Measurements from ENCODE around the gene HKDC1. TPM values are rescaled to one million over a fixed set of nuclear protein-coding genes. Genes with fewer than 3 reads are reported as not detected.
"Not testable (repeated sequence)": the region's sequence is repeated elsewhere in the genome, so short reads cannot be mapped to it uniquely, and the experiment has no call there.

The HKDC1 gene
- total RNA-seq, 4 donors from 2014 or later: 0.06 to 1.5 (median 0.17) TPM; not detected in 1

DNA sequence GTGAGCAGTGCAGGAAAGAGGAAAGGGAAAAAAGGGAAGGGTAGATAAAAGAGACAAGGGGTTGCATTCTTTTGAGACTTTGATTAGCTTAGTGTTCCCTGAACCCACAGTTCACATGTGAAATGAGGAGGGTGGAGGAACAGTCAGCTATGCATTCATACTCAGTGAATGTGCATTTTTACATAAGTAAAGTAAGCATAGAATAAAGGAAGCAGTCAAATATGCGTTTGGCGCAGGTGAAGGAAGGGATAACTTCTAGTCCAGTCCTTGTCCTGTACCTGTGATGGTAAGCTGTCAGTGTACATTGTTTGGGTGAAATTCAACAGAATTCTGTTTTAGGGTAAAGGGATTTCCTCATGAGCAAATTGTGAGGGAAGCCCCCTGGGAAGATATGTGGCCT, 86.3 kb downstream of the HKDC1 start:
- WGBS: 100% methylated on average over 2 of the region's 2 CpGs
- Histone ChIP-seq H3K9me3 (no peaks in the 10 kb centered on the region), H3K36me3 (no peaks in the 10 kb centered on the region), H3K4me3 (no peak overlapping the region), H3K27ac (replicated peaks in 1 of 4) (no peak overlapping the region), H3K27me3 (no peaks in the 10 kb centered on the region), H3K4me1 (peaks cover 0 to 1% (median 0%) of the 10 kb centered on the region in 4 donors)
- DNase-seq (ENCODE audit: extremely low spot score): no peak
- TF ChIP-seq POLR2A (IDR thresholded peaks at IDR 0.05; ENCODE audit: low read depth): no peak
- no peak for TF ChIP-seq POLR2AphosphoS5 (IDR thresholded peaks at IDR 0.05)
- TF ChIP-seq, protein P1, sequence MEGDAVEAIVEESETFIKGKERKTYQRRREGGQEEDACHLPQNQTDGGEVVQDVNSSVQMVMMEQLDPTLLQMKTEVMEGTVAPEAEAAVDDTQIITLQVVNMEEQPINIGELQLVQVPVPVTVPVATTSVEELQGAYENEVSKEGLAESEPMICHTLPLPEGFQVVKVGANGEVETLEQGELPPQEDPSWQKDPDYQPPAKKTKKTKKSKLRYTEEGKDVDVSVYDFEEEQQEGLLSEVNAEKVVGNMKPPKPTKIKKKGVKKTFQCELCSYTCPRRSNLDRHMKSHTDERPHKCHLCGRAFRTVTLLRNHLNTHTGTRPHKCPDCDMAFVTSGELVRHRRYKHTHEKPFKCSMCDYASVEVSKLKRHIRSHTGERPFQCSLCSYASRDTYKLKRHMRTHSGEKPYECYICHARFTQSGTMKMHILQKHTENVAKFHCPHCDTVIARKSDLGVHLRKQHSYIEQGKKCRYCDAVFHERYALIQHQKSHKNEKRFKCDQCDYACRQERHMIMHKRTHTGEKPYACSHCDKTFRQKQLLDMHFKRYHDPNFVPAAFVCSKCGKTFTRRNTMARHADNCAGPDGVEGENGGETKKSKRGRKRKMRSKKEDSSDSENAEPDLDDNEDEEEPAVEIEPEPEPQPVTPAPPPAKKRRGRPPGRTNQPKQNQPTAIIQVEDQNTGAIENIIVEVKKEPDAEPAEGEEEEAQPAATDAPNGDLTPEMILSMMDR (IDR thresholded peaks at IDR 0.05): no peak
- no peak for TF ChIP-seq EP300 (IDR thresholded peaks at IDR 0.05)
- intact Hi-C loops (cut with DNase I): no loop called here

DNA sequence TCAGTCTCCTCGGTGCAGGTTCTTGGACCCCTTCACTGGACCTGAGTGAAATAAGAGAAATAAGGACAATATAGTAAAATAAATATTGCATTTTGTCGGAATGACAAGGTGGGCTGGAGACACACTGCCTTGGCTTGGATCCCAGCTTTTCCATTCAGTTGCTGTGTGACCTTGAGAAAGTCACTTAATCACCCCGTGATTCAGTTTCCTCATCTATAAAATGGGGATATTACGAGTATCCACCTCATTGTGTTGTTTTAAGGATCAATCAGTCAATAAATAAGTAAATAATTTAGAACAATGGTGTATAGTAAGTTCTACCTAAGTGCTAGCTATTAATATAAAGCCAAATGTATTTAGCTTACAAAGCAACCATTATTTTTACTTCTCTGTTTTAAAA, 87.3 kb downstream of the HKDC1 start:
- no peak overlapping the region for H3K27ac ChIP-seq (replicated peaks in 1 of 4)
- DNase-seq (ENCODE audit: extremely low spot score): no peak
- no peak overlapping the region for H3K4me3 ChIP-seq
- H3K9me3 ChIP-seq: no peaks in the 10 kb centered on the region
- TF ChIP-seq, protein P1 (IDR thresholded peaks at IDR 0.05): no peak
- TF ChIP-seq POLR2AphosphoS5 (IDR thresholded peaks at IDR 0.05): no peak
- H3K27me3 ChIP-seq: no peaks in the 10 kb centered on the region
- H3K36me3 ChIP-seq: no peaks in the 10 kb centered on the region
- peaks cover 0 to 7% (median 0%) of the 10 kb centered on the region in 4 donors for H3K4me1 ChIP-seq
- intact Hi-C loops (cut with DNase I): no loop called here
- 81% methylated on average over 4 of the region's 4 CpGs for WGBS

DNA sequence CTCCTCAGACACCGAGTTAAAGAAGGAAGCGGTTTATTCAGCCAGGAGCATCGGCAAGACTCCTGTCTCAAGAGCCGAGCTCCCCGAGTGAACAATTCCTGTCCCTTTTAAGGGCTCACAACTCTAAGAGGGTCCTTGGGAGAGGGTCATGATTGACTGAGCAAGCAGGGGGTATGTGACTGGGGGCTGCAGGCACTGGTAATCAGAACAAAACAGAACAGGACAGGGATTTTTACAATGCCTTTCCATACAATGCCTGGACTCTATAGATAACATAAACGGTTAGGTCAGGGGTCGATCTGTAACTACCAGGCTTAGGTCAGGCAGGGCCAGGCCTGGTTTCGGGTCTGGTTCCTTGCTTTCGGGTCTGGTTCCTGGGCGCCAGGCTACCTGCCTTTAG, 88.2 kb downstream of the HKDC1 start:
- H3K9me3 ChIP-seq; H3K4me1 ChIP-seq; H3K4me3 ChIP-seq; H3K27me3 ChIP-seq; H3K27ac ChIP-seq (replicated peaks in 1 of 4); H3K36me3 ChIP-seq; DNase-seq (ENCODE audit: extremely low spot score); intact Hi-C loops (cut with DNase I): not testable (repeated sequence)
- 96% methylated on average over 10 of the region's 10 CpGs for whole genome bisulfite sequencing

DNA sequence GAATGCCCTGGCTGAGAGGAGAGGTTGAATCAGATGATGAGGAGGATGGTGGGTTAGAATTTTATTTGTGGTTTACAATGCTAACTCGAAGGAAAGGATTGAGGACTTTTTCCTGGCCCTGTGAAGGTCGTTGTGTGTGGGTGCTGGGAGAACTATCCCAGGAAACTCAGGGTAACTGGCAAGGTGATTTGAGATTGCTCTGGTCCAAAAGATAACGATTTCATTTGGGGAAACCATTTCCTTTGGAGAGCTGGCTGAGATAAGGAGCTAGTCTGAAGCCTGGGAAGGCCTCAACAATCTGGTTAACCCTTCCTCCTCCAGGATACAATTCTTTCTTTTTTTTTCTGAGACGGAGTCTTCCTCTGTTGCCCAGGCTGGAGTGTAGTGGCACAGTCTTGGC, 91.2 kb downstream of the HKDC1 start:
- intact Hi-C loops (cut with DNase I): no loop called here
- Histone ChIP-seq H3K27me3 (no peaks in the 10 kb centered on the region), H3K4me1 (peaks cover 0 to 7% (median 2%) of the 10 kb centered on the region in 4 donors), H3K4me3 (no peak overlapping the region), H3K27ac (replicated peaks in 1 of 4) (no peak overlapping the region), H3K9me3 (no peaks in the 10 kb centered on the region), H3K36me3 (no peaks in the 10 kb centered on the region)
- WGBS: 50% methylated on average over 4 of the region's 4 CpGs
- DNase-seq (ENCODE audit: extremely low spot score): no peak
- TF ChIP-seq POLR2A (IDR thresholded peaks at IDR 0.05; ENCODE audit: low read depth) (no peak), POLR2AphosphoS5 (IDR thresholded peaks at IDR 0.05) (no peak), EP300 (IDR thresholded peaks at IDR 0.05) (no peak)
- TF ChIP-seq, protein P1 (IDR thresholded peaks at IDR 0.05): no peak

DNA sequence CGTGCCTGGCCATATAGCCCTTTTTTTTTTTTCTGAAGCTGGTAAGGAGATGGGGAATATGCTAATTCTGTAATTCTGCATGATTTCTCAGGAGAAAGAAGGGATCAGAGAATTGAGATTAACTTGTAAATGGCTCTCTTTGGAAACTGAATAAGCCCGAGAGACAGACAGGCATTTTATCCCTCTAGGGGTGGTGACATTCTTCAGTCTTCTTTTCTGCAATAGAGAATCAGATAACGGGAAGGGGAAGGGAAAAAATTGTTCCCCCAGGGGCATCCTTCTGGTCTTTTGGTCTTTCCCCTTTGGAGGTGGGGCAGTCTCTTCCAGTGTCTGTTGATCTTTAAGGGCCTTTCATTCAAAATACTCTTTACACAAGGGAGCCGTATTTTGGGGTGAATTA, 92.4 kb downstream of the HKDC1 start:
- intact Hi-C loops (cut with DNase I): no loop called here
- H3K27ac ChIP-seq (replicated peaks in 1 of 4): no peak overlapping the region
- 86% methylated on average over 4 of the region's 4 CpGs for WGBS
- H3K4me3 ChIP-seq: no peak overlapping the region
- no peak for DNase-seq (ENCODE audit: extremely low spot score)
- no peaks in the 10 kb centered on the region for H3K27me3 ChIP-seq
- H3K9me3 ChIP-seq: no peaks in the 10 kb centered on the region
- H3K36me3 ChIP-seq: no peaks in the 10 kb centered on the region
- TF ChIP-seq, protein P1 (IDR thresholded peaks at IDR 0.05): no peak
- TF ChIP-seq POLR2A (IDR thresholded peaks at IDR 0.05; ENCODE audit: low read depth) (no peak), EP300 (IDR thresholded peaks at IDR 0.05) (no peak), POLR2AphosphoS5 (IDR thresholded peaks at IDR 0.05) (no peak)
- peaks cover 4 to 16% (median 8%) of the 10 kb centered on the region in 4 donors for H3K4me1 ChIP-seq

Data from esophagus muscularis mucosa (tissue), 4 donors.